ENCODE measurements around the gene ABCA6.
"Not testable (repeated sequence)": the region's sequence is repeated elsewhere in the genome, so short reads cannot be mapped to it uniquely, and the experiment has no call there.

The ABCA6 gene

GRCh38 chr17:69073392-69073791, 68.3 kb downstream of the ABCA6 start:
- not testable (repeated sequence) for DNase-seq (ENCODE audit: low read depth)

- not testable (repeated sequence) for DNase-seq (ENCODE audit: low read depth)
These were observed 68.9 kb downstream of the ABCA6 start for GRCh38 chr17:69072803-69073256.

- DNase-seq (ENCODE audit: low read depth): not testable (repeated sequence)
These were observed 70.5 kb downstream of the ABCA6 start for GRCh38 chr17:69071233-69071586.

GRCh38 chr17:69070378-69071232, 71.1 kb downstream of the ABCA6 start:
- DNase-seq (ENCODE audit: low read depth): not testable (repeated sequence)

GRCh38 chr17:69069226-69069750, 72.4 kb downstream of the ABCA6 start:
- DNase-seq (ENCODE audit: low read depth): no peak

GRCh38 chr17:69067274-69068047, 74.2 kb downstream of the ABCA6 start:
- DNase-seq (ENCODE audit: low read depth): no peak

- DNase-seq (ENCODE audit: low read depth): no peak
These were observed 75.2 kb downstream of the ABCA6 start for GRCh38 chr17:69066482-69066881.

- DNase-seq (ENCODE audit: low read depth): no peak
These were observed 76.6 kb downstream of the ABCA6 start for GRCh38 chr17:69065113-69065512.

GRCh38 chr17:69064476-69064875, 77.2 kb downstream of the ABCA6 start:
- no peak for DNase-seq (ENCODE audit: low read depth)

GRCh38 chr17:69064001-69064400, 77.7 kb downstream of the ABCA6 start:
- DNase-seq (ENCODE audit: low read depth): no peak

- DNase-seq (ENCODE audit: low read depth): no peak
These were observed 78.7 kb downstream of the ABCA6 start for GRCh38 chr17:69062860-69063581.

- no peak for DNase-seq (ENCODE audit: low read depth)
These were observed 79.8 kb downstream of the ABCA6 start for GRCh38 chr17:69061721-69062556.

- DNase-seq (ENCODE audit: low read depth): no peak
These were observed 80.9 kb downstream of the ABCA6 start, which contains the start of gene ABCA9 for GRCh38 chr17:69060822-69061221. Gene ABCA9, minus strand, starts transcription at chr17:69060927. Its CDS starts 9,801 bp downstream, at chr17:69051126.

GRCh38 chr17:69059458-69060175, 82.1 kb downstream of the ABCA6 start:
- no peak for DNase-seq (ENCODE audit: low read depth)

- DNase-seq (ENCODE audit: low read depth): no peak
These were observed 83.5 kb downstream of the ABCA6 start for GRCh38 chr17:69058165-69058564.

- no peak for DNase-seq (ENCODE audit: low read depth)
These were observed 84.4 kb downstream of the ABCA6 start for GRCh38 chr17:69057280-69057679.

GRCh38 chr17:69056179-69056823, 85.4 kb downstream of the ABCA6 start:
- DNase-seq (ENCODE audit: low read depth): no peak

GRCh38 chr17:69055334-69055733, 86.4 kb downstream of the ABCA6 start:
- DNase-seq (ENCODE audit: low read depth): no peak

- no peak for DNase-seq (ENCODE audit: low read depth)
These were observed 90.5 kb downstream of the ABCA6 start for GRCh38 chr17:69050999-69051775.

Measured in stimulated activated CD8-positive, alpha-beta memory T cell treated with anti-CD3 and anti-CD28 coated beads, Interleukin-4, amount 100 ng/mL, for 24 hours (primary cell).